ENCODE measurements around the gene NHS.
"Not testable (repeated sequence)": the region's sequence is repeated elsewhere in the genome, so short reads cannot be mapped to it uniquely, and the experiment has no call there.

Gene NHS

GRCh38 chrX:17496407-17496806 is 121.4 kb downstream of the NHS start:
- no peak for DNase-seq (ENCODE audit: low spot score)

DNA sequence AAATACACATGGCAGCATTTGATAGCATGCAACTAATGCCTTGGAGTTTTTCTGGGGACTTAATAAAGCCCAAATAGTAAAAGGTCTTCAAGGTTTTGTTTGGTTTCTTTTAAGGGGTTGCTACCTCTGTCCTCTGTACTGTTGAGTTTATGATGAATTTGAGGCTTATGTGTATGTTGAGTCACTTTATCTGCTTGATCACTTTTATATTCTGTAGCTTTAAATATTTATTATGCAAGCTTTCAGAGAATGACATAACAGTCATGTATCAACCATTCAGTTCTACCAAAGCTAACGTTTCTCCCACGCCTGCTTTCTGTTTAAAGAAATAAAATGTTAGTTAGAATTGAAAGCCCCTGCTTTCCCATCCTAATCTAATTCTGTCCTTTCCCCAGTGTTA is 122.2 kb downstream of the NHS start:
- DNase-seq (ENCODE audit: low spot score): no peak

GRCh38 chrX:17499512-17499911 is 124.5 kb downstream of the NHS start:
- no peak for DNase-seq (ENCODE audit: low spot score)

- no peak for DNase-seq (ENCODE audit: low spot score)
Measured at GRCh38 chrX:17500145-17500579, 125.2 kb downstream of the NHS start.

GRCh38 chrX:17501746-17502145 is 126.7 kb downstream of the NHS start:
- no peak for DNase-seq (ENCODE audit: low spot score)

DNA sequence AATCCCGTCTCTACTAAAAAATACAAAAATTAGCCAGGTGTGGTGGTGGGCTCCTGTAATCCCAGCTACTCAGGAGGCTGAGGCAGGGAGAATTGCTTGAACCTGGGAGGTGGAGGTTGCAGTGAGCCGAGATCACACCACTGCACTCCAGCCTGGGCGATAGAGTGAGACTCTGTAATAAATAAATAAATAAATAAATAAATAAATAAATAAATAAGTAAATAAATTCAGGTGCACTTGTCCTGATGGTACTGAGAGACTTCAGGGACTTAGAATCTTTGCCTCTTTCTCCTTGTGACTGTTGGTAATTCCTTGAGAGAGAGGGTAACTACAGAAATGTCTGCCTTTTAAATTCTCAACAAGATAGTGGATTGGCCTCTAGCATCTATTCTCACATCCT is 131.4 kb downstream of the NHS start:
- DNase-seq (ENCODE audit: low spot score): not testable (repeated sequence)

DNA sequence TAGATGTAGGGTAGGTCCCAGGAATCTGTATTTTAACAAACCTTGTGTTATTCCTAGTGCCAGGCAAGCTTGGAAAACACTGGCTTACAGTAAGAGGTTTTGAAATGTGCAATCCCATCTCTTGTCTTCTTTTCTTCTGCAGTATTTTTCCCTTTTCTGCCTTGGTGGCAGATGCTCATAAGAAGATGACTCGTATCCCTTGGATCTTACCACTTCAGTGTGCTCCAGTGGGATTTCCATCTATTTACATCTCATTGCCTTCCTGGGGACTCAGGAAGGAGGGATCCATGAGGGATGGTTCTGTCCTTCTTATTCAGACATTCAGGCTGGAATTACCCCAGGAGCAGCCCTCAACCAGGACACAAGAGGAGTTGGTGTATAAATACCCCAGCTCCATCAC is 136.6 kb downstream of the NHS start:
- no peak for DNase-seq (ENCODE audit: low spot score)

- no peak for DNase-seq (ENCODE audit: low spot score)
Measured at GRCh38 chrX:17519358-17519757, 144.4 kb downstream of the NHS start.

DNA sequence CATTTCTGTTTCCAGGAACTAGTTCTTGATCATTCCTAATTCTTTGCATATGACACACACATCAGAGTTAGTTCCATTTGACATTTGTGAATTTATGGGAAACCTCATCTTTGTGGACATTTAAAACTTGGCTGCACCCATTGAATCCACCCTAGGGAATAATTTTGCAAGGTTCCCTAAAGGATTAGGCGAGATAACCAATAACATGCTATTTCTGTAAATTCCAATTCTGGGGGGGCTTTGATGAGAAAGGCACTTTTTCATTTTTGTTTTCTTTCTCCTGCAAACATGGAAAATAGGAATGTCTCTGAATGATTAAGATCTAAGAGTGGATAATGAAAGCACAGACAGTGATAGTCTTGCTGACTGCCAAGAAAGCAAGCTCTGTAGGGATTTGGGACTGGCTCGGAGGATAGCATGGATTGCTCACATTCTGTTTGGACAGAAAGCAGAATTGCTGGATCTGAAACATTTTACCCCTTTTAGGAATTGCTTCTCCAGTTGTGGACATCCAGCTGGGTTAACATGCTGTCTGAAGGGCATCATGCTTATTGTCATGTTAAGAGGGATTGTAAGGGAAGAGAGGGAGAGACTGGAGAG is 145.1 kb downstream of the NHS start:
- DNase-seq (ENCODE audit: low spot score): no peak

GRCh38 chrX:17521871-17522693 is 147.1 kb downstream of the NHS start:
- peak; percentile 14 for DNase-seq (ENCODE audit: low spot score)

DNA sequence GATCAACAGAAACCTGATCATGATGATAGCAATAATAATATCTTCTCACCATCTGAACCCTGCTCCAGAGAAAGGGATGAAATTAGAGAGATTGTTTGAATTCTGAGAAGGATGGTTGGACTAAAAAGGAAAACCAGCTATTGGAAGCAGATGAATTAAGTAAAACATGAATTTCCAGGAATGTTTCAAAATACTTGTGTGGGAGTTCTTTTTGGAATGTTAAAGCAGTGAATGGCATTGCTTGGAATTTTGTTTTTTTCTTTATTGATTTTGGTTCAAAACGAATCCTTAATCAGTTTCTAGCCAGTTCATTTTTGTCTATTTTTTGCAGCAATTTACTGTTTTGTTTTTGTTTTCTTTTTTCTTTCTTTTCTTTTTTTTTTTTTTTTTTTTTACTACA is 150.3 kb downstream of the NHS start:
- DNase-seq (ENCODE audit: low spot score): no peak

- no peak for DNase-seq (ENCODE audit: low spot score)
Measured at GRCh38 chrX:17525762-17526555, 151.0 kb downstream of the NHS start.

DNA sequence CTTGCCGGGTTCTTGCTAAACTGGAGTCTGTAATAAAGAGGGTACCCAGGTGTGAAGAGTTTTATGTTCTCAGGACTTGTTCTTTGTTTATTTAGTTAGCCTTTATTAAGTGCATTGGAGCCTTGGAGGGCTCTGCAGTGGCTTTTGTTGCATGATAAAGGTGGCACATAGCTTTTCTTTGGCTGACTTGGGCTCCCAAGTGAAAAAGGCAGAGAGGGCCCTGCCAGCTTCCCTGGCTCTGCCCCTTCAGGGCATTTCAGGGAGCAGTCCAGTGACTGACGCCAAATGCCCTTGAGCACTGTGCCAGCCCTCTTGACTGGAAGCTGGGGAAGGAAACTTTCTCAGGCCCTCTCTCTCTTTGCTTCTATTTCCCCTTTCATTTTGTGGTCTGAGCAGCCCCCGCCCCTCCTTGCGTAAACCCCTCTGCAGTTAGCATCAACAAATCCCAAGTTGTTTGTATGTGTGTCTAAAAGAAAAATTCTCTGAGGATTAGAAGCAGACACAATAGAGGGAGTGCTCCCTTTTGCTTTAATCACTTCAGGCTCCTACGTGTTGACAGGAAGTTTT is 152.2 kb downstream of the NHS start:
- DNase-seq (ENCODE audit: low spot score): no peak

GRCh38 chrX:17527922-17528321 is 152.9 kb downstream of the NHS start:
- DNase-seq (ENCODE audit: low spot score): no peak

DNA sequence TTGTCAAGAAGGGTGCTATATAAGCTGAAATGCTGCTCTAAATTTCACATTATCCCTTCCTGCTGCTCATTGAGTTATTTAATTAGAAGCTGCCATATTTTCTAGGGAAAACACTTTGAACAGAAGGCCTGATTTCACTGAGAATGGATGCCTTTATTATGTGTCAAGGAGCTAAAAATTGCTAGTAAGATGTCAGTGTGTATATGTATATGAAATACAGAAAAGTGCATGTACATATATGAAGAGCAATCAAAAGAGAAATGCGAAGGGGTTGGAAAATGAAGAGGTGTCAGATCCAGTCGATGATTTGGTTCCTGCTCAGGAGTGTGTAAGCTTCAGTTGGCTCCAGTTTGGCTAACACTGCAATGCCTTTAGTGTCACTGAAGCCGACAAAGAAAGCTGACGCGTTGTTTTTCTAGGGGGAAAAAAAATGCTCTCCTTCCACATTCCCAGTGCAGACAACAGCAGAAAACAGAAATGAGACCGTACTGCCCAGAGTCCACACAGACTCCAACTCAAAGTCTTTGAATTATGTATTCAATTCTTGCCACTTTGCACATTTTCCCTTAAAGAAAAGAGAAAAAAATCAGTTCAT is 154.2 kb downstream of the NHS start:
- DNase-seq (ENCODE audit: low spot score): no peak

GRCh38 chrX:17531500-17531899 is 156.5 kb downstream of the NHS start:
- DNase-seq (ENCODE audit: low spot score): no peak

DNA sequence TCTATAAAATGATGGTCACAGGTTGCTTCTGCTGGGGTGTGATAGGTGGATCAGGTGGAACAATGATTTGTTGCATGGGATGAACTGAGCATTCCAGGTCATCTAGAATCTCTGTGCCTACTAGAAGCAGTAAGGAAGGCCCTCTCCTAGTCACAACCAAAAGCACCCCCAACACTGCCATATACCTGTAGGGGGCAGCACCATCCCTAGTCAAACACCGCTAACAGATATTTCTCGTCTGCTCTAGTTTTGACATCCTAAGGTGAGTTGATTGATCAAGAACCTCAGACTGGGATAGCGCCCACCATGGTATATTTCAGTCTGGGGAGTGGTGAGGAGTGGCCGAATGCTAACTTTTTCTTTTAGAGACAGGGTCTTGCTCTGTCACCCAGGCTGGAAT is 160.2 kb downstream of the NHS start:
- DNase-seq (ENCODE audit: low spot score): no peak

GRCh38 chrX:17537723-17538243 is 162.8 kb downstream of the NHS start:
- no peak for DNase-seq (ENCODE audit: low spot score)

- no peak for DNase-seq (ENCODE audit: low spot score)
Measured at GRCh38 chrX:17542123-17542522, 167.1 kb downstream of the NHS start.

GRCh38 chrX:17544821-17545220 is 169.8 kb downstream of the NHS start:
- DNase-seq (ENCODE audit: low spot score): no peak

- DNase-seq (ENCODE audit: low spot score): no peak
Measured at GRCh38 chrX:17546356-17546755, 171.4 kb downstream of the NHS start.

DNA sequence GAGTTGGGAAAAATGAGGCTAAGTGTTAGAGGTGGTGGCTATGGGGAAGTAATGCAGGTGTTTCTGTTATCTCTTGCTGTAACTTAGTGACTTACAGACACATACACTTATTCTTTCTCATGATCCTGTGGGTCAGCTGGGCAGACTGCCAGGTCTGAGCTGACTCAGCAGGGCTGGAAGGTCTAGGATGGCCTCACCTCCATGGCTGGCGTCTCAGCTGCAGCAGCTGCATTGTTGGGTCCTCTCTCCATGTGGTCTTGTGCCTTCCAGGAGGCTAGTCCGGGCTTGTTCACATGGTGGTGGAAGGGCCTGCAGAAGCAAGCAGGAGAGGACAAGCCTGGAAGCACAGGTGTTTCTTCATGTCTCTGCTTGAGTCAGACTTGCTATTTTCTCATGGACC is 172.7 kb downstream of the NHS start:
- no peak for DNase-seq (ENCODE audit: low spot score)
